Jurkat, Clone E6-1 (cell line): ENCODE data around the gene TCEA2.

Source experiments
- DNase-seq: peaks from one replicate; pipeline ENCODE4 v3.0.0-alpha.2; 2011; ENCODE audit warnings: low read depth, low spot score
- H3K4me3 ChIP-seq: 2 replicates; pipeline ENCODE4 v1.5.1; 2011; ENCODE audit warnings: mild to moderate bottlenecking, low read length, control low read depth, moderate library complexity

Gene TCEA2

GRCh38 chr20:64057628-64058498 lies 5.1 kb upstream of the TCEA2 start:
- DNase-seq = no peak
- H3K4me3 ChIP-seq = no peak overlapping the region

GRCh38 chr20:64058536-64058935 lies 4.5 kb upstream of the TCEA2 start:
- H3K4me3 ChIP-seq = no peak overlapping the region
- DNase-seq = no peak

- peak overlapping the region; percentile 67 for H3K4me3 ChIP-seq
- DNase-seq = no peak
Measured at GRCh38 chr20:64062276-64062595, 762 bp upstream of the TCEA2 start.

- no peak for DNase-seq
Measured at GRCh38 chr20:64063389-64064144, 569 bp downstream of the TCEA2 start.

GRCh38 chr20:64064145-64064698 lies 1.2 kb downstream of the TCEA2 start:
- no peak for DNase-seq
- H3K4me3 ChIP-seq = peak overlapping the region; percentile 67

More at GRCh38 chr20:64063389-64064144, 569 bp downstream of the TCEA2 start:
- H3K4me3 ChIP-seq = peak overlapping the region; percentile 67

- peak overlapping the region; percentile 1; the same call in 1 of the 2 replicates for H3K4me3 ChIP-seq
- peak; percentile 43 for DNase-seq
Measured at GRCh38 chr20:64065062-64065973, 2.3 kb downstream of the TCEA2 start.

- peak; percentile 81 for DNase-seq
- H3K4me3 ChIP-seq = no peak overlapping the region
Measured at GRCh38 chr20:64065974-64066343, 3.0 kb downstream of the TCEA2 start.

GRCh38 chr20:64067005-64067632 lies 4.1 kb downstream of the TCEA2 start:
- DNase-seq = no peak

GRCh38 chr20:64067733-64068307 lies 4.8 kb downstream of the TCEA2 start:
- no peak overlapping the region for H3K4me3 ChIP-seq
- DNase-seq = no peak

More at GRCh38 chr20:64067005-64067632, 4.1 kb downstream of the TCEA2 start:
- no peak overlapping the region for H3K4me3 ChIP-seq

GRCh38 chr20:64068386-64069208 lies 5.6 kb downstream of the TCEA2 start:
- no peak for DNase-seq
- no peak overlapping the region for H3K4me3 ChIP-seq

- DNase-seq = no peak
Measured at GRCh38 chr20:64069209-64069613, 6.2 kb downstream of the TCEA2 start.

GRCh38 chr20:64069614-64070243 lies 6.7 kb downstream of the TCEA2 start:
- no peak overlapping the region for H3K4me3 ChIP-seq
- DNase-seq = no peak

More at GRCh38 chr20:64069209-64069613, 6.2 kb downstream of the TCEA2 start:
- no peak overlapping the region for H3K4me3 ChIP-seq

GRCh38 chr20:64070244-64070993 lies 7.4 kb downstream of the TCEA2 start:
- H3K4me3 ChIP-seq = no peak overlapping the region
- no peak for DNase-seq

- no peak overlapping the region for H3K4me3 ChIP-seq
Measured at GRCh38 chr20:64071341-64072332, 8.6 kb downstream of the TCEA2 start.

GRCh38 chr20:64072498-64073063 lies 9.6 kb downstream of the TCEA2 start:
- no peak overlapping the region for H3K4me3 ChIP-seq
- DNase-seq = no peak

More at GRCh38 chr20:64071341-64072332, 8.6 kb downstream of the TCEA2 start:
- DNase-seq = no peak
